ENCODE results near the gene NGDN.

Gene NGDN

DNA sequence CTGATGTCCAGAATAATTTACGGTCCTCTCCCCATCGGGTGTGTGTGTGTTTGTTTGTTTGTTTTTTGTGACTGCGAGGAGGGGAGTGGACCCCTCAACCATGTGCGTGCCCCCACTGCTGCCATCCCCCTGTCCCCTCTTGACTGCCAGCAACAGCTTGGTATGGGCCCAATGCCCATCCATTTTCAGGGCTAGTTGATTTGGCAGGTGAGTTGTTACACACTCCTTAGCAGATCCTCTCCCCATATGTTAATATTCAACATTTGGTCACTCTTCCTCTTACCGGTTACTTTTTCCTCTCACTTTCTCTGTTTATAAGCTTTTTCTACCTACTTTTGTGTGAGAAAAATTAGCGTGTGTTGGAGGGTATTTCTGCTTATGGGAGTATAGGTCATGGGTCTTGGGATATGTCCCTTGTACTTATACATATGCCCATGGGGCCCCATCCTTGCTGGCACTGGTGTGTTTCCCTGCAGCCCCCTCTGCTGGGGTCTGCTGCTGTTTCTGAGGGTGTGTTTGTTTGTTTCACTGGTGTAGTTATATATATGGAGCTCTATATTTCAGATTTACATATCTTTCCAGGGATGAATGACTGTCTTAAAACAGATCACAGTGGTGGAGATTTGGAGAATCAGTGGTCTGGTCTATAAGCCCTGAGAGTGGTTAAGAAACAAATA lies 48.3 kb downstream of the NGDN start:
- TF ChIP-seq, protein P1, sequence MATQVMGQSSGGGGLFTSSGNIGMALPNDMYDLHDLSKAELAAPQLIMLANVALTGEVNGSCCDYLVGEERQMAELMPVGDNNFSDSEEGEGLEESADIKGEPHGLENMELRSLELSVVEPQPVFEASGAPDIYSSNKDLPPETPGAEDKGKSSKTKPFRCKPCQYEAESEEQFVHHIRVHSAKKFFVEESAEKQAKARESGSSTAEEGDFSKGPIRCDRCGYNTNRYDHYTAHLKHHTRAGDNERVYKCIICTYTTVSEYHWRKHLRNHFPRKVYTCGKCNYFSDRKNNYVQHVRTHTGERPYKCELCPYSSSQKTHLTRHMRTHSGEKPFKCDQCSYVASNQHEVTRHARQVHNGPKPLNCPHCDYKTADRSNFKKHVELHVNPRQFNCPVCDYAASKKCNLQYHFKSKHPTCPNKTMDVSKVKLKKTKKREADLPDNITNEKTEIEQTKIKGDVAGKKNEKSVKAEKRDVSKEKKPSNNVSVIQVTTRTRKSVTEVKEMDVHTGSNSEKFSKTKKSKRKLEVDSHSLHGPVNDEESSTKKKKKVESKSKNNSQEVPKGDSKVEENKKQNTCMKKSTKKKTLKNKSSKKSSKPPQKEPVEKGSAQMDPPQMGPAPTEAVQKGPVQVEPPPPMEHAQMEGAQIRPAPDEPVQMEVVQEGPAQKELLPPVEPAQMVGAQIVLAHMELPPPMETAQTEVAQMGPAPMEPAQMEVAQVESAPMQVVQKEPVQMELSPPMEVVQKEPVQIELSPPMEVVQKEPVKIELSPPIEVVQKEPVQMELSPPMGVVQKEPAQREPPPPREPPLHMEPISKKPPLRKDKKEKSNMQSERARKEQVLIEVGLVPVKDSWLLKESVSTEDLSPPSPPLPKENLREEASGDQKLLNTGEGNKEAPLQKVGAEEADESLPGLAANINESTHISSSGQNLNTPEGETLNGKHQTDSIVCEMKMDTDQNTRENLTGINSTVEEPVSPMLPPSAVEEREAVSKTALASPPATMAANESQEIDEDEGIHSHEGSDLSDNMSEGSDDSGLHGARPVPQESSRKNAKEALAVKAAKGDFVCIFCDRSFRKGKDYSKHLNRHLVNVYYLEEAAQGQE (IDR thresholded peaks at IDR 0.05; ENCODE audit: insufficient read depth in 1 of 2, low read depth in 2 of 2, low read length in 2 of 2), result no peak

DNA sequence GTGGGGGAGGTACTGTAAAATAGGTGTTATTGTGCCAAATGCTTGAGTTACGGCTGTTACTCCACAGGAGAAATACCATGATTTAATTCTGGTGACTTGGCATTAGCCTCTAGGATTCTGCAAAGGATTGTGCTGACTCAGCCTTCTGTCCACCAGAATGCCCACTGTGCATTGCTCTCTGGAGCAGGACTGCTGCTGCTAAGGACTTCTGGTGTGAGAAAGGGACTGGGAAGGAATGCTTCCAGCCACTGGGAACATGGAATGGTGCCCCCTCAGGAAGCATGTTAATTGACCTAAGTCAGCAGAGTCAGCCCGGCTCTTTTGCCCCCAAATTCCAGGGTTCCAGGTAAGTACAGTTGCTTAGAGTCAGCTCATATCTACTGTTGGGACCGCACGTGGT lies 49.2 kb downstream of the NGDN start:
- TF ChIP-seq FOXP2 (optimal IDR thresholded peaks at IDR 0.05; ENCODE audit: borderline replicate concordance, extremely low read depth, extremely low read length, insufficient read depth) (no peak), POLR2AphosphoS5 (IDR thresholded peaks at IDR 0.05; ENCODE audit: low read depth, low read length) (no peak), SIN3A (IDR thresholded peaks at IDR 0.05; ENCODE audit: borderline replicate concordance, insufficient read depth, low read length) (no peak), TAF1 (IDR thresholded peaks at IDR 0.05; ENCODE audit: borderline replicate concordance, insufficient read depth, low read length) (no peak)
- TF ChIP-seq, protein P1 (IDR thresholded peaks at IDR 0.05; ENCODE audit: insufficient read depth in 1 of 2, low read depth in 2 of 2, low read length in 2 of 2), result no peak

DNA sequence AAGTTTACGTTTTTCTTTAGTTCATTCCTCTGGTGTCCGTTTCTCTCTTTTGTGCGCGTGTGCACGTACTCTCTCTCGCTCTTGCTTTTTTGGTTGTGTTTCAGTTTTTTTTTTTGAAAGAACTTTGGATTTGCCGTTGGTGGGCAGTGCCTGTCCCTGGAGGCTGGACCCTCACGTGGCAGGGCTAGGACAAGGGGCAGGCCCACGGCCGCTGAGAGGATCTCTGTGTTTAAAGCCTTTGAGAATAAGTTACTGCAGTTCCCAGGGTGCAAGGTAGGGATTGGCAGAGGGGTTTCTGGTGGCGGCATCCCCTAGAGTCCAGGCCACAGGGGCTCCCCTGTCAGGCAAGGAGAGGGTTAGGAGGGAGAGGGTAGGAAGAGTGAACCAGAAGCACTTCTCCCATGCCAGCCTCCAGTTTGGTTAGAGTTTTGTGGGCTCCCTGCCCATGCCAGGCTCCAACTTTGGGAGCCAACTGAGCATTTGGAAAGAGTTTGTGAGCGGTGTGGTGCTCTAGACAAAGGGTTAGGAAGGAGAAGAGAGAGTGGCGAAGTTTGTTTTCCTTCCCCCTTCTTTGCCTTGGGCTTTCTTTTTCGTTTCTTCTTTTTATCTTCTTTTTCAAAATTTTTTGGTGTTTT lies 51.5 kb downstream of the NGDN start:
- TF ChIP-seq, protein P1 (IDR thresholded peaks at IDR 0.05; ENCODE audit: insufficient read depth in 1 of 2, low read depth in 2 of 2, low read length in 2 of 2), result no peak
- TF ChIP-seq TAF1 (IDR thresholded peaks at IDR 0.05; ENCODE audit: borderline replicate concordance, insufficient read depth, low read length), result no peak
- no peak for TF ChIP-seq POLR2AphosphoS5 (IDR thresholded peaks at IDR 0.05; ENCODE audit: low read depth, low read length)
- TF ChIP-seq SIN3A (IDR thresholded peaks at IDR 0.05; ENCODE audit: borderline replicate concordance, insufficient read depth, low read length), result no peak

DNA sequence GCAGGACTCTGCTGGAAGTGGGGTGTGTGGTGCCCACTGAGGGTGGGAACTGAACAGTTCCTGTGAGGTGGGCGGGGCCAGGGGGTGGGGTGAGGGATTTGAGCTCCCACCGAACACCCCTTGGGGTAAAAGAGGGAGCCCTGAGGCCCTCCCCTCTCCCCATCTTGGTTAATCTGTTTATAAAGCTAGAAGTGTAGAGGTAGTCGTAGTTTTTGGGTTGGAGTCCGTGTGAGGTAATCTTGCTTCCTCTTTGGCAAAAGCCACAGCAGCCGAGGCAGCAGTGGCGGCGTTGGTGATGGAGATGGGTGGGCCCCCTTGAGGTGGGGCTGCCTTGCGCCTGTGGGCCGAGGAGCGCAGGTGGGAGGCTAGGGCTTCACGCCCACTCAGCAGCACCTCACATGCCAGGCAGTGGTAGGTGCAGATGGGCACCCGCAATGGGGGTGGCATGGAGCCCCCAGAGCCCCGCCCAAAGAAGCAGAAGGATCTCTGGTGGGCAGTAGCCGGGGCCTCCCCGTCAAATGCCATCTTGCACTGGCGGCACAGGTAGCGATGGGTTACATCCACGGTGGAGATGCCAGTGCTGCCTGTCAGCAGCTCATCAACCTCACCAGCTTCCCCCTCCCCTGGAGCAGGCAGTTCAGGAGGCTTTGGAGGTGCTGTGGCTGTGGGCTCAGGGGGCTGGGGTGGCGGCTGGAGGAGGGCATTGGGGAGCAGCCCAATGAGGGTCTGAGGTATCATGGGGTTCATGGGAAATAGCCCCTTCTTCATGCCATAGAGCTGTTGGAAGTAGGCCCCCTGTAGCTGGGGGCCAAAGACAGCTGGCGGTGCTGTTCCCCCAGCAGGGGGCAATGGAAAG lies 52.5 kb downstream of the NGDN start:
- no peak for TF ChIP-seq SIN3A (IDR thresholded peaks at IDR 0.05; ENCODE audit: borderline replicate concordance, insufficient read depth, low read length)
- TF ChIP-seq, protein P1 (IDR thresholded peaks at IDR 0.05; ENCODE audit: insufficient read depth in 1 of 2, low read depth in 2 of 2, low read length in 2 of 2), result no peak
- TF ChIP-seq POLR2AphosphoS5 (IDR thresholded peaks at IDR 0.05; ENCODE audit: low read depth, low read length), result no peak
- no peak for TF ChIP-seq TAF1 (IDR thresholded peaks at IDR 0.05; ENCODE audit: borderline replicate concordance, insufficient read depth, low read length)
- no peak for TF ChIP-seq FOXP2 (optimal IDR thresholded peaks at IDR 0.05; ENCODE audit: borderline replicate concordance, extremely low read depth, extremely low read length, insufficient read depth)

Measured in PFSK-1 (cell line).